Activated effector memory CD4-positive, alpha-beta T cell treated with Interleukin-2 at 50 U/mL for 16 hours (primary cell): ENCODE data around the gene ARHGEF16.

Experiments
- DNase-seq: peaks from one replicate; pipeline ENCODE4 v3.0.0-alpha.2; 2020

The ARHGEF16 gene

GRCh38 chr1:3457910-3458883 is 3.7 kb downstream of the ARHGEF16 start:
- DNase-seq = no peak

DNA sequence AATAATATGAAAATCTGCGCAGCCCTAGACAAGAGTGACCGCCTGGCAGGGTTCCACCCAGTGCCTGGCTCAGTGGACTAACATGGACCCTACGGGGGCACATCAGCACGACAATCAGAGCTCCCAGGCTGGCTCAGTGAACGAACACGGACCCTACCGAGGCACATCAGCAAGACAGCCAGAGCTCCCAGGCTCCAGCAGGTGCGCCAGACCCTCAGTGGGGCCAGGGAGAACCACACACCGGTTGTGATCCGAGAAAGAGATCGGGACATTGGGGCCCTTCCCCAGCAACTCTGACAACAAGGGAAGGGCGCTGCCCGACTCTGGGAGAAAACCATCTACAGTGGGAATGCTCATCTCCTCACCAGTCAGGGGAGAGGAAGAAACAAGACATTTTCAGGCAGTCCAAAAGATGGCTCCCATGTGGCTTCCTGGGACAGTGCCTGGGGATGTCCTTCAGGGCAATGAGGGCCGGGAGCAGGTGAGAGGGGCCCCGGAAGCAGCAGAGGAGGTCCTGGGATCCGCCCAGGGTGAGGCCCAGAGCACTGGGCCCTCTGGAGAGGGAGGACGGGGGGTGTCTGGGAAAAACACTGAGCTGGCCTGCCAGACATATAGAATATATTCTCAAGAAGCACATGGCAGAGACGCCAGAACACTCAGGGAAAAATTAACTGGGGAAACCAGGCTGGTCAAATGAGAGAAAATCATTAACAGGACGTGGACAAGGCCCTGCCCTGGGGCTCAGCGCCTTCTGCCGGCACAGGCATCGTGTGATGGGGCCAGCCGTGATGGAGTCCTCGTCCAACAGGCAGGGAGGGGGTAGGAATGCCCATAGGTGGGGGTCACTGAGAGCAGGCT is 4.8 kb downstream of the ARHGEF16 start:
- DNase-seq = no peak

- DNase-seq = no peak
Measured at GRCh38 chr1:3459940-3460671, 5.6 kb downstream of the ARHGEF16 start.

GRCh38 chr1:3460672-3461131 is 6.2 kb downstream of the ARHGEF16 start:
- no peak for DNase-seq

DNA sequence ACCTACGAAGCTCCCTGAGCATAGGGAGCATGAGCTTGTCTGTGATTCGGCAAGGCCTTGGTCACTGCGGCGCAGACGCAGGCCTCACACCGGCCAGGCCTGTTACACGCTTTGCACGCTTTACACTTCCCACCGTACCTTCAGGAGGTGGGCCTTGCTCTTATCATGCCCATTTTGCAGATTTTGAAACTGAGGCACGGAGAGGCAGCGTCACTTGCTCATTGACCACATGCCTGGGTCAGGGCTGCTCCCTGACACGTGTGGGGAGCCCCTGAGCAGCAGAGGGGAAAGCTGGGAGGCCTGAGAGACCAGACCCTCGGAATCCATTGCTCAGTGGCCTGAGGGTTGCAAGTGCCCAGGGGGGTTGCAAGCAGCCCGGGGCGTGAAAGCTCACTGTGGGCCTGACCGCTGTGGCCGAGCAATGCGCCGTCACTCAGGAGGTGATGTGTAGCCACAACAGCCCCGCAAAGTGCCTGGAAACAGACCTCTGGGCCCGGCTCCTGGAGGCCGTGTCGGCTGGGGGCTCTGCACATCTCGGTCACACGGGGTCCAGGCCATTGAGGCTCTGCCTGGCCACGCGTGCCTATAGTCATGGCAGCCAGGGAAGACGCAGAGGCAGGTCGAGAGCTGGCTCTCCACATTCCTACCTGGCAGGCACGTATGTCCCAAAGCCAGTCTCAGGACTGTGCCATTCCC is 6.9 kb downstream of the ARHGEF16 start:
- DNase-seq = no peak

DNA sequence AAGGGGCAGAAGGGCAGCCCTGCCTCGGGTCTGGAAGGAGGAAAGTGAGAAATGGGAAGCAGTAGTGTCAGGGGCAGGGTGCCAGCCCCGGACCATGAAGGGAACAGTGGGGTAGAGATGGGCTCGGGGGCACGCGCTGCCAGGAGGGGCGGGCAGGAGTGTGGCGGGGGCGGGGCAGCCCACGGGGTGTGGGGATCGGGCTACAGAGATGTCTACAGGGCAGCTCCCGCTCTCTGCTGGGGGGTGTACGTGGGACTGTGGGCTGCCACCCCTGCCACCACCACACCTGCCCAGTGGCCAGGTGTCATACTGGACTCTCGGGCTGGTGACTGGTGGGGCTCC is 7.4 kb downstream of the ARHGEF16 start:
- no peak for DNase-seq

DNA sequence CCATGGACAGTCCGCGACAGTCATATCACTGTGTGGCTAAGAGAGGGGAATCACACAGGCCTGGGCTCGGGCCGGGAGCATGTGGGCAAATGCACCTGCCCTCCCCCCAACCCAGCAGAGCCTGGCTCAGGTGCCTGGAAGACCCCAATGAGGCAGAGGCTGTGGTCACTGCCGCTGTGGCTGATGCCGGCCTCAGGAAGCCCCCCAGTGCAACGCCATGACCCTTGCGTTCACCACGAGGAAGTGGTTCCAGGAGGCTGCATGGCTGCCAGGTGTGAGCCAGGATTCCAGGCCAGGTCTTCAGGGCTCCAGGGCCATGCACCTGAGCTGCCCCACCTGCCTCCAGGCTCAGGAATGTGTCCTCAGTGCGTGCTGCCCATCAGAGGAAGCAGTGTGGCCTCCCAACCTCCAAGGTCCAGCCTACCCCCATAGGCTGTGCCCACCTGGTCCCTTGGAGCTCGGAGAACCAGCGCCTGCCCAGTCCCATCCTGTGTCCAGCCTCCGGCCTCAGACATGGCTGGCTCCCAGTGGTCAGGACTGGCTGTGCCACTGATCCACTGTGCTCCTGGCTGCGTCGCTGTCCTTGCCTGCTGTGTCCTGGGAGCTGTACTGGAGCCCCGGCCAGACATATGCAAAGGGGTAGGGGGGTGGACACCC is 8.0 kb downstream of the ARHGEF16 start:
- DNase-seq = no peak

- no peak for DNase-seq
Measured at GRCh38 chr1:3463013-3463385, 8.5 kb downstream of the ARHGEF16 start.

GRCh38 chr1:3463408-3463863 is 9.0 kb downstream of the ARHGEF16 start:
- no peak for DNase-seq

- DNase-seq = no peak
Measured at GRCh38 chr1:3463891-3464648, 9.6 kb downstream of the ARHGEF16 start.

DNA sequence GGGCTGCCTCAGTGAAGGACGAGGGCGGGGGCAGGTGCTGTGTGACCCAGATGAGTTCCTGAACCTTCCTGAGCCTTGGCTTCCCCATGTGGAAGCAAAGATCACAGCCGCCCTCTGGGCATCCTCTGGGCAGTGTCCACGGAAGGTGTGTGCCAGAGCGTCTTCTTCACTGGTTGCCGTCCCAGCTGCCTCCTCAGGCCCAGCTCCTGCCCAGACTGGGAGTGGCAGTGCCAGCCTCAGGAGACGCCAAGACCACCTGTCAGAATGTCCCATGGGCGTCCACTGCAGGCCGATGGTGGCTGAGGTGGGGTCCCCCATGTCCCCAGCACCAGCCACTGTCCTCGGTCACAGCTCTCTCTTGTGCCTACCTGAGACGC is 10.2 kb downstream of the ARHGEF16 start:
- no peak for DNase-seq

DNA sequence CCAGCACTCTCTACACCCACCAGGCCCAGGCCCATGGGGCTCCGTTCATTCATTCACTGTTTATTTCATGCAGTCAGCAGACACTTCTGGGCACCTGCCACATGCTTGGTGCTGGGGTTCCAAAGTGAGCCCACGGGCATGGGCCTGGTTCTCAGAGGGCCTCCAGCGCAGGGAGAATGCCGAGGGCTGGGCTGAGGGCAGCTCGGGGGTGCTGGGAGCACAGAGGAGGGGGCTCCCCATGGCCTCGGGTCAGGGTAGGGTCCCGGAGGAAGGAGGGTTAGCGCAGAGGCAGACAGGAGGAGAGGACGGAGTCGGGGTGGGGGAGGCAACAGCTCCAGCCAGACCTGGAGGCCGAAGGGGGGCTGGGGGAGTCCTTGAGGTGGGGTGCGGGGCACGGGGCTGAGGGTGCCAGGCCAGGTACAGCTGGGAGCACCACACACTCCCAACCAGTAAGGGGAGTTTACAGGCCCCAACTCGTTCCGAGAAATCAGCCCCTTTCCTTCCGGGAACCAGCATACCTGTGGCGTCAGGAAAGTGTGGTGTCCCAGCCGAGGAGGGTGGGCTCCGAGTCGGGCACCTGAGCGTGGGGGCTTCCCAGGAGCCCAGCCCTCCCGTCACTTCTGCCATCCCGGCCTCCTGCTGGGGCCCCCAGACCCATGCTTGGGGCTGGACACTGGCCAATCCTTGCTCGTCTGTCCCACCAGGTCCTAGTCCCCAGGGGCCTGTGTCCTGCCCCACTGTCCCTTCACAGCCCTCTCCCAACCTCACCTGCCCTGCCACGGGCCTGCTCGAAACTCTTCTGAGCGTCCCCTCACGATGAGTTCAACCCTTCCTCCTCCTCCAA is 10.8 kb downstream of the ARHGEF16 start:
- no peak for DNase-seq

DNA sequence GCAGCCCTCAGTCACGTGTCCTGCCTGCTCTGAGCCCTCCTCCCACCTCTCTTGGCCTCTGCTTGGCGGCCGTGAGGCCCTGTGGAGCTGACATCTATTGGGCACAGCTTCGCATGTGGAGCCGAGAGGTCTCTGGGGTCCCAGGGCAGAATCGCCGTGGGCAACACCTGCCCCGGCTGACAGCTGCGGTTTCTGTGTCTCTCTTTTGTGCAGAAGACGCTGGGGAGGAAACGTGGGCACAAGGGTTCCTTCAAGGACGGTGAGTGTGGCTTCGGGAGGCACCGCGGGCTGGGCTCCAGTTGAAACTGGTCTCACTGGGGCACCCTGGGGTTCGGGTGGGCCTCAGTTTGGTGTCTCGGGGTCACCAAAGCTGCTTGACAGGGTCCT is 11.5 kb downstream of the ARHGEF16 start:
- no peak for DNase-seq

GRCh38 chr1:3466366-3467075 is 12.1 kb downstream of the ARHGEF16 start:
- no peak for DNase-seq

DNA sequence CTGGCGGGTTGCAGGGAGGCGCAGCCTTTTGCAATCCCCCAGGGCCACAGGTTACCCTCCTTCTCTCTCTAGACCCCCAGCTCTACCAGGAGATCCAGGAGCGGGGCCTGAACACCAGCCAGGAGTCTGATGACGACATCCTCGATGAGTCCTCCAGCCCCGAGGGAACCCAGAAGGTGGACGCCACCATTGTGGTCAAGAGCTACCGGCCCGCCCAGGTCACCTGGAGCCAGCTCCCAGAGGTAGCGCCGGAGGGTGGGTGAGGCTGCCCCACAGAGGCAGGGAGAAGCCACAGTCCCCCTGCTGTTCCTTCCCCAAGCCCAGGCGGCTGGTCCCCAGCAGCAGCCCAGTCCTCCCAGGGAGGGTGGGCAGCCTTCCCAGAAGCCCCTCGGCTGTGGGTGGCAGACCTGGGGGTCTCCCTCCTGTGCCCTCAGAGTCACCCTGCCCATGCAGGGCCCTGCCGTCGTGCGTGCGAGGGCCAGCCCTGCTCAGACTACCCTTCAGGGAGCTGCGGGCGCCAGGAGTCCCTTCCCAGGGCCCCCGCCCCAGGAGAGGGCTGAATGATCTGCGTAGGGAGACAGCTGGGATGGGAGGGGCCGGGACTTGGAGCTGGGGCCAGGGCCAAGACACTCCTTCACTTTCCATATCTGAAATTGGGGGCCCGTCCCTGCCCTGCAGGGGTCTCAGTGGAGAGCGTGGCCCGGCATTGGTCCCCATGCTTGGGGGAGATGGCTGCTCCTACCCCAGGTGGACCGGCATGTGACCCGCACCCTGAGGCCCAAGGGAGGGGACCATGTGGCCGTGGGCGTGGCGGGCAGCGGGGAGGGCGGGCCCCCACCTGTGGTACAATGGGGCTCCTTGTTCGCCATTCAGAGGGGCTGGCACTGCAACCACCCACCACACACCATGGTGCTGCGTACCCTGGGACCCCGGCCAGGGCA is 12.9 kb downstream of the ARHGEF16 start:
- no peak for DNase-seq

- DNase-seq = no peak
Measured at GRCh38 chr1:3468236-3469103, 14.0 kb downstream of the ARHGEF16 start.
